ENCODE results near the gene CARD19.

Gene CARD19

GRCh38 chr9:93077811-93078210 lies 18.2 kb upstream of the CARD19 start:
- TF ChIP-seq FOXM1 (IDR thresholded peaks at IDR 0.05; ENCODE audit: borderline replicate concordance, low read depth) (no peak), USF1 (IDR thresholded peaks at IDR 0.05) (no peak), REST (IDR thresholded peaks at IDR 0.05; ENCODE audit: low read depth) (no peak), MAX (IDR thresholded peaks at IDR 0.05) (no peak), YY1 (IDR thresholded peaks at IDR 0.05; ENCODE audit: low read depth) (no peak), ZBTB7A (IDR thresholded peaks at IDR 0.05; ENCODE audit: low read depth) (no peak), EGR1 (IDR thresholded peaks at IDR 0.05) (no peak), RAD21 (IDR thresholded peaks at IDR 0.05; ENCODE audit: low read depth) (no peak), TCF12 (IDR thresholded peaks at IDR 0.05; ENCODE audit: low read depth) (no peak), CREB1 (IDR thresholded peaks at IDR 0.05; ENCODE audit: low read depth) (no peak), CEBPB (IDR thresholded peaks at IDR 0.05) (no peak)

GRCh38 chr9:93079371-93079770 lies 16.6 kb upstream of the CARD19 start:
- no peak for TF ChIP-seq CEBPB (IDR thresholded peaks at IDR 0.05)
- TF ChIP-seq TAF1 (IDR thresholded peaks at IDR 0.05; ENCODE audit: low read depth) = no peak
- TF ChIP-seq FOXM1 (IDR thresholded peaks at IDR 0.05; ENCODE audit: borderline replicate concordance, low read depth) = no peak
- TF ChIP-seq EP300 (IDR thresholded peaks at IDR 0.05; ENCODE audit: borderline replicate concordance) = no peak
- TF ChIP-seq REST (IDR thresholded peaks at IDR 0.05; ENCODE audit: low read depth) = no peak
- no peak for TF ChIP-seq CREB1 (IDR thresholded peaks at IDR 0.05; ENCODE audit: low read depth)
- no peak for TF ChIP-seq USF1 (IDR thresholded peaks at IDR 0.05)
- TF ChIP-seq TCF12 (IDR thresholded peaks at IDR 0.05; ENCODE audit: low read depth) = no peak
- TF ChIP-seq NFIC (IDR thresholded peaks at IDR 0.05) = no peak
- no peak for TF ChIP-seq ZBTB7A (IDR thresholded peaks at IDR 0.05; ENCODE audit: low read depth)
- TF ChIP-seq MAX (IDR thresholded peaks at IDR 0.05) = no peak
- TF ChIP-seq RAD21 (IDR thresholded peaks at IDR 0.05; ENCODE audit: low read depth) = no peak
- TF ChIP-seq YY1 (IDR thresholded peaks at IDR 0.05; ENCODE audit: low read depth) = no peak
- TF ChIP-seq EGR1 (IDR thresholded peaks at IDR 0.05) = no peak

GRCh38 chr9:93080406-93080805 lies 15.6 kb upstream of the CARD19 start:
- TF ChIP-seq TCF12 (IDR thresholded peaks at IDR 0.05; ENCODE audit: low read depth) = no peak
- TF ChIP-seq CEBPB (IDR thresholded peaks at IDR 0.05) = no peak
- TF ChIP-seq TAF1 (IDR thresholded peaks at IDR 0.05; ENCODE audit: low read depth) = no peak
- TF ChIP-seq NFIC (IDR thresholded peaks at IDR 0.05) = no peak
- TF ChIP-seq EP300 (IDR thresholded peaks at IDR 0.05; ENCODE audit: borderline replicate concordance) = no peak

- TF ChIP-seq YY1 (IDR thresholded peaks at IDR 0.05; ENCODE audit: low read depth) = no peak
- TF ChIP-seq USF1 (IDR thresholded peaks at IDR 0.05) = no peak
- TF ChIP-seq EGR1 (IDR thresholded peaks at IDR 0.05) = no peak
- no peak for TF ChIP-seq FOXM1 (IDR thresholded peaks at IDR 0.05; ENCODE audit: borderline replicate concordance, low read depth)
- TF ChIP-seq CREB1 (IDR thresholded peaks at IDR 0.05; ENCODE audit: low read depth) = no peak
- no peak for TF ChIP-seq CEBPB (IDR thresholded peaks at IDR 0.05)
- TF ChIP-seq ZBTB7A (IDR thresholded peaks at IDR 0.05; ENCODE audit: low read depth) = no peak
- TF ChIP-seq RAD21 (IDR thresholded peaks at IDR 0.05; ENCODE audit: low read depth) = no peak
- TF ChIP-seq TEAD4 (IDR thresholded peaks at IDR 0.05) = no peak
- TF ChIP-seq EP300 (IDR thresholded peaks at IDR 0.05; ENCODE audit: borderline replicate concordance) = no peak
- no peak for TF ChIP-seq NFIC (IDR thresholded peaks at IDR 0.05)
- TF ChIP-seq TAF1 (IDR thresholded peaks at IDR 0.05; ENCODE audit: low read depth) = no peak
- no peak for TF ChIP-seq MAX (IDR thresholded peaks at IDR 0.05)
These were observed 14.9 kb upstream of the CARD19 start for GRCh38 chr9:93081081-93081529.

GRCh38 chr9:93081931-93082330 lies 14.1 kb upstream of the CARD19 start:
- no peak for TF ChIP-seq TAF1 (IDR thresholded peaks at IDR 0.05; ENCODE audit: low read depth)
- no peak for TF ChIP-seq EGR1 (IDR thresholded peaks at IDR 0.05)
- TF ChIP-seq FOXM1 (IDR thresholded peaks at IDR 0.05; ENCODE audit: borderline replicate concordance, low read depth) = no peak
- no peak for TF ChIP-seq ZBTB7A (IDR thresholded peaks at IDR 0.05; ENCODE audit: low read depth)
- no peak for TF ChIP-seq YY1 (IDR thresholded peaks at IDR 0.05; ENCODE audit: low read depth)
- TF ChIP-seq TCF12 (IDR thresholded peaks at IDR 0.05; ENCODE audit: low read depth) = no peak
- no peak for TF ChIP-seq EP300 (IDR thresholded peaks at IDR 0.05; ENCODE audit: borderline replicate concordance)
- TF ChIP-seq CEBPB (IDR thresholded peaks at IDR 0.05) = no peak
- no peak for TF ChIP-seq USF1 (IDR thresholded peaks at IDR 0.05)
- no peak for TF ChIP-seq REST (IDR thresholded peaks at IDR 0.05; ENCODE audit: low read depth)
- TF ChIP-seq TEAD4 (IDR thresholded peaks at IDR 0.05) = no peak
- no peak for TF ChIP-seq CREB1 (IDR thresholded peaks at IDR 0.05; ENCODE audit: low read depth)
- TF ChIP-seq RAD21 (IDR thresholded peaks at IDR 0.05; ENCODE audit: low read depth) = no peak
- TF ChIP-seq NFIC (IDR thresholded peaks at IDR 0.05) = no peak
- no peak for TF ChIP-seq MAX (IDR thresholded peaks at IDR 0.05)
